AML-193 (cell line): ENCODE measurements around the gene KPNA6.
"Not testable (repeated sequence)": the region's sequence is repeated elsewhere in the genome, so short reads cannot be mapped to it uniquely, and the experiment has no call there.

Experiments
- DNase-seq, 2 experiments: peaks; one replicate each; lab custom pipeline; 2025; lab: John Stamatoyannopoulos, UW

Gene KPNA6

GRCh38 chr1:32142446-32143301 is 34.8 kb downstream of the KPNA6 start:
- no peak for DNase-seq

- not testable (repeated sequence) for DNase-seq
Observed at GRCh38 chr1:32143302-32143695, 35.4 kb downstream of the KPNA6 start.

- DNase-seq, result no peak
Observed at GRCh38 chr1:32144033-32144432, 36.2 kb downstream of the KPNA6 start.

DNA sequence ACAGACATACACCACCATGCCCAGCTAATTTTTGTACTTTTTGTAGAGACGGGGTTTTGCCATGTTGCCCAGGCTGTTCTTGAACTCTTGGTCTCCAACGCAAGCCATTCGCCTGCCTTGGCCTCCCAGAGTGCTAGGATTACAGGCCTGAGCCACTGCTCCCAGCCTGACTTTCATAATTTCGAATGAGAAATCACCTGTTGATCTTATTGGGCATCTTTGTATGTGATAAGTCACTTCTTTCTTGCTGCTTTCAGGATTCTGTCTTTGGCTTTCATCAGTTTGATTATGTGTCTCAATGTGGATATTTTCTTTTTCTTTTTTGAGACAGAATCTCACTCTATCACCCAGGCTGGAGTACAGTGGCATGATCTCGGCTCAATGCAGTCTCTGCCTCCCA is 39.9 kb downstream of the KPNA6 start:
- DNase-seq, result not testable (repeated sequence)

- DNase-seq, result no peak
Observed at GRCh38 chr1:32150847-32151246, 43.0 kb downstream of the KPNA6 start.

GRCh38 chr1:32151319-32151787 is 43.5 kb downstream of the KPNA6 start:
- no peak for DNase-seq

- no peak for DNase-seq
Observed at GRCh38 chr1:32159189-32159588, 51.3 kb downstream of the KPNA6 start.

DNA sequence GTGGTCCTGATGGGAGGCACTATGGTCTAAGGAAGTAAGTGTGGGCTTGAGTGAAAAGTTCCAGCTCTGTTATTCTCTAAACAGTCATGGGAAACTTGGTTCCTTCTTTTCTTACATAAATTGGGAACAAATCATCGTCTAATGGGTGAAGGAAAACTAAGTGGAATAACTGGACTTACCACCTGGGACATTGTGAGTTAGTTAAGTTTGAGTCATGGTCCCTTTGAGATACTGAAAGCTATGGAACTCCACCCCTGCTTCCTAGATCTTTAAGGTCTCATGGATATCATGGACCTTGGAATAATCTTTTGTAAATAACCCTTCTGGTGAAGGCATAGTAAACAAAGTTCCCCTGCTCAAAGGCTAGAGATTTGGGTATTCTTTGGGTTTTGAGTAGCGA is 55.5 kb downstream of the KPNA6 start:
- no peak for DNase-seq

DNA sequence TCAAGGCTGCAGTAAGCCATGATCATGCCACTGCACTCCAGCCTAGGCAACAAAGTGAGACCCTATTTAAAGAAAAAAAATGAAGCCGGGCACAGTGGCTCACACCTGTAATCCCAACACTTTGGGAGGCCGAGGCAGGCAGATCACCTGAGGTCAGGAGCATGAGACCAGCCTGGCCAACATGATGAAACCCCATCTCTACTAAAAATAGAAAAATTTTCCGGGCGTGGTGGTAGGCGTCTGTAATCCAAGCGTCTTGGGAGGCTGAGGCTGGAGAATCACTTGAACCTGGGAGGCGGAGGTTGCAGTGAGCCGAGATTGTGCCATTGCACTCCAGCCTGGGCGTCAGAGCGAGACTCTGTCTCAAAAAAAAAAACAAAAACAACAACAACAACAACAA is 57.8 kb downstream of the KPNA6 start:
- not testable (repeated sequence) for DNase-seq

GRCh38 chr1:32170991-32171390 is 63.1 kb downstream of the KPNA6 start:
- DNase-seq, result no peak

DNA sequence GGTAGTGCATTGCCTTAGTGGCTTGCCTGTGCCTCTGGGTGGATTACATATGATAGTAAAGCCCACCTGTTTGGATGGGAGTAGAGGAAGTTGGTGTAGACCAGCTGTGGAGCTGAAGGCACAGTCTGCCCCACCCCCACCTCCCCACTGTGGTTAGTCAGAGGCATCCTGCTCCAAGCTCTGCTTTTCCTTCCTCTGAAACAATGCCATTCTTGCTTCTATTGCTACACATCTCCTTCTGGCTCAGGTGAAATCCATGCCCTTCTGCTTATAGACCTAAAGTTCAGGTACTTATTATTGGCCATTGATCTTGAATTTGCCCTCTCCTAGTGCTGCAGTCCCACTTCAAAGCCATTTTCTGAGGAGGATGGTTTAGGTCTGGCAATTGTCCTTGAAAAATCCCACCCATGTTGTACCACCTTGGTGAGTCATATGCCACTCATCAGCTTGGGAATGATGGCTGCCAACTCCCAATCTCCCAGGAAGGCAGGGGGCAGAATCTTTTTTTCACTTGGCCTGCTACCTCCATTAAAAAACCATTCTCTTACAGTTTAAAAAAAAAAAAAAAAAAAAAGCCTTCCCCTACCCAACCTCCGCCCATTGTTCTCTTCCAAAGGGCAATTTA is 64.9 kb downstream of the KPNA6 start:
- no peak for DNase-seq

DNA sequence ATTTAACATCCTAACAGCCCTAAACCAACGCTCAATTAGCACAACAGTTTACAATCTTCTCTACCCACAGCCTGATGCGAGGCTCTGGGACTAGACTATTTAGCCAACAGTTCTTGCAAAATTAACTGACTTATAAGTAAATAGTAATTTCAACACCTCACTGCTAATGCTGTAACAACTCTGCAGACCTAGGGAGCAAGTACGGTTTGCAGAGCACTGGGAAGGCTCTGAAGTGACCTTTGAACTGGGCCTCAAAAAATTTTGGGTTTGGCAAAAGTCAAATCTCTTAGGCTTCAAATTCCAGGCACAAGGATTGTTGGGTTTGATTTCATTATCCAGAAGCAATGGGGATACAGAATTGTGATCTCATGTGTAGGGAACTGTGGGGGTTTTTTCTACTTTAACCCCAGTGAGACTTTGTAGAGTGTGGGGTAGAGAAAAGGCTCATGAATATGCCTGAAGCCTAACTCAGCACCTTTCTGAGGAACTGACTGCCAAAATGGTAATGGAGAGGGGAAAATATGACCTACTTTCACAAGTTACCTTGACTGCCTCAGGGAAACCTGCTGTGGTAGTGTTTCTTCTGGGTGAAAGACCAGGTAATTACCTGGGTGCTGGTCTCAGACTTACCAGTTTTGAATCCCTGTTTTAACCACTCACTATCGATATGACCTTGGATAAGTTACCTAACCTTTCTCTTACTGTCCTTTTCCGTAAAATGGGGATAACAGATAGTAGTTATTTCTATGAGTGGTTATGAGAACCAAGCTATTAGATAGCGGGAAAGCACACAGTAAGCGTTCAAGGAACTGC is 70.7 kb downstream of the KPNA6 start:
- DNase-seq, result peak; percentile 74 to 80

DNA sequence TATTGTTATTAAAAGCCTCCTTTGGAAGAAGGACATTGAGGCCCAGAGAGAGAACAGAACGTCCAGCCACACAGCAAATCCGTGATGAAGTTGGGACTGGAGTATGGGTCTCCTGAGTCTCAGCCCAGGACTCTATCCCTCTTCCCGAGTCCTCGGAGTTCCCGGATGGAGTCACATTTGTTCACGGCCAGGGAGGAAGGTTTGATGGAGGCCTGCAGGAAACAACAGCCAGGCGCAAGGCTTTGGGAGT is 71.3 kb downstream of the KPNA6 start:
- no peak for DNase-seq

DNA sequence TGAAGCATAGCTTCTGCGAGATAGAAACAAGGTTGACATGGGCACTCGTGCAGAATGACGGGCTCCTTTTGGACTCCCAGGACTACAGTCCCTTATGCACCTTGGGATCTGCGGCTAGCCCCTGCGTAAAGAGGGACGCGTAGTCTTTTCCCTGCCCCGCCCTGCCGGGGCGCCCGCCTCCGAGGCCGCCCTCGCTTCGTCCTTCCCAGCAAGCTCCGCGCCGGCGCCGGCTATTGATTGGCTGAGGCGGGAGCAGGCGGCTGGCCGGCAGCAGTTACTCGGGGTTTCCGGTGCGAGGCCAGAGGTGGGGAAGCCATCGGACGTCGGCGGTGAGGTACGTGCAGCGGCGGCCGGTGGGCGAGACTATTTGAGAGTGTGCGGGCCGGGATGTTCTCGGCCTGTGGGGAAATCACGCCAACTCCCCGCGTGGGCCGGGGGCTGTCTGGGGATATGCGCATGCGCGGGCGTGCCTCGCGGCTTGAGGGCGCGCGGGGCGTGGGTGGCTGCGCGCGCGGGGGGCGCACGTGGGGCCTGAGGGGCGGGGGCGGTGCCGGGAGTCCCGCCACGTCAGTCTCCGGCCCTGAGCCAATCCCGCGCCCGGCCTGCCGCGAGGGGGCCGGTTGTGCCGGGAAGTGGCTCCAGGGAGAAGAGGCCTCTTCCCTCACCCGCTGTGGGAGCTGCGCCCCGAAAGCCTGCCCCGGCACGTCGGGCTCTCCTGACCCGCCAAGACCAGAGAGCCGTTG is 71.8 kb downstream of the KPNA6 start, which contains the start of gene TXLNA:
Gene TXLNA, plus strand, starts transcription at position 233 of the 743 bp plus-strand sequence. CDS start 671 bp downstream, outside the sequence.
- DNase-seq, result peak; percentile 86 to 87

DNA sequence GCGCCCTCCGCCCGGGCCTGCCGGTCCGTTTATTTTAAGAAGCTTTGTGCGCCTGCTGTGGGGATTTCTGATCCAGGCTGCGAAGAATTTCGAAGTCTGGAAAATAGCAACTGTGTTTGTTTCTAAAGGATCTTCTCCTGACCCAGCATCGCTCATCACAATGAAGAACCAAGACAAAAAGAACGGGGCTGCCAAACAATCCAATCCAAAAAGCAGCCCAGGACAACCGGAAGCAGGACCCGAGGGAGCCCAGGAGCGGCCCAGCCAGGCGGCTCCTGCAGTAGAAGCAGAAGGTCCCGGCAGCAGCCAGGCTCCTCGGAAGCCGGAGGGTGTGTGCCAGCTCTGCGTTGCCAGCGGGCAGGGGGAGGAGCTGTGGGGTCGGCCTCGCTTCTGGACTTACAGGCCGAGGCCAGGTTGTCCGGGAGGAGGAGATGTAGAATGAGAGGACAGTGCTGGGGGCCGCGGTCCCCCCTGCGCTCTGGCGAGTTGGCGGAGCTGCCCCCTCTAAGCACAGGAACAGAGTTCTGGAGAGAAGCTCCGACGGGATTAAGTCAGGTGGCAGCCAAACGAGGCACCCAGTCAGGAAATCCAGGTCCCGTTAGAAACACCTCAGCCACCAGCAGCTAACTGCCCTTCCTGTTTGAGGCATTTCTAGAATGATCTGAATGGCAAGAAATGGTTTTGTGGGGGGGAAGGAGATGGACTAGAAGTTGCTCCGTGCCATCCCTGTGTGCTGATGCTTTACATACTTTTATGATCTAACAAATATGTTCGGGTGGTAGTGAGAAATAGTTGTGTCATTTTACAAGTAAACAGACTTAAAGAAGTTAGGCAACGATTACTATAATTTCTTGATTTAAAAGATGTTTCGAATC is 72.6 kb downstream of the KPNA6 start:
- DNase-seq, result no peak

DNA sequence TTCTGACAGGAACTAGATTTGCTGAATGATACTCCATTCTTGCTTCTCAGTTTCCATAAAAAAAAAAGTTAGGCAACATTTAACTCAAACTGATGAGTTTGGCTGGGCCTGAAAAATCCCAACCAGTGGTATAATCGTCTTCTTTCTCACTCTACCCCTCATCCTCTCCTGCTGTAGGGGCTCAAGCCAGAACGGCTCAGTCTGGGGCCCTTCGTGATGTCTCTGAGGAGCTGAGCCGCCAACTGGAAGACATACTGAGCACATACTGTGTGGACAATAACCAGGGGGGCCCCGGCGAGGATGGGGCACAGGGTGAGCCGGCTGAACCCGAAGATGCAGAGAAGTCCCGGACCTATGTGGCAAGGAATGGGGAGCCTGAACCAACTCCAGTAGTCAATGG is 73.2 kb downstream of the KPNA6 start:
- DNase-seq, result no peak

- DNase-seq, result no peak
Observed at GRCh38 chr1:32181563-32181962, 73.7 kb downstream of the KPNA6 start.

DNA sequence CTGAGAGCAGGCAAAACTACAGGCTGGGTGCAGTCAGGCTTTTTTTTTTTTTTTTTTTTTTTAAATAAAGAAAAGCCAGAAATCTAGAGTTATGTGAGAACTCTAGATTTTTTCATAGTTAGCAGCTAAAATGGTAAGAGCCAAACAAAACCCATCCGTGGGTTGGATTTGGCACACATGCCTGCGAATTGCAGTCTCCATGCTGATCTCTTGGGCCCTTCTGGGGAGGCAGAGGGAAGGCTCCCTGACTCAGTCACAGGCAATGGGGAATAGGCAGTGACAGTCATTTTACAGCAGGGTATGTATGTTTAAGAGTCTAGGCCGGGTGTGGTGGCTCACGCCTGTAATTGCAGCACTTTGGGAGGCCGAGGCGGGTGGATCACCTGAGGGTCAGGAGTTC is 74.2 kb downstream of the KPNA6 start:
- DNase-seq, result no peak

DNA sequence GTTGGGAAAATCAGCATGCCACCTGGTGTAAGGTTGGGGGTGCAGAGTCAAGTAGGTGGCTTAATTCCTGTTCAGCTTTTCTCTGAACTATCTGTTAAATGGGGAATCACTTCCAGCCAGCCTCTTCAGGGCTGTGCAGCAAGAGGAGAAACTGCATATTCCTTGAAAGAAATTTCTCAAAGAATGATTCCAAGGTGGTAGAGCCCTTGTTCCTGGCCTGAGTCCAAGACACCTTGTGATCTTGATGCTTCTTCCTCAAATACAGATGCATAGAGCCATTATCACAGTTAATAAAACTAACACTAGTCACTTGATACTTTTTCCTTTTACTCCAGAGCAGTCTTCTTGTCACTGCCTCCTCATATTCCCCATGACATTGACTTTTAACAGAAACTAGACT is 76.8 kb downstream of the KPNA6 start:
- DNase-seq, result no peak

DNA sequence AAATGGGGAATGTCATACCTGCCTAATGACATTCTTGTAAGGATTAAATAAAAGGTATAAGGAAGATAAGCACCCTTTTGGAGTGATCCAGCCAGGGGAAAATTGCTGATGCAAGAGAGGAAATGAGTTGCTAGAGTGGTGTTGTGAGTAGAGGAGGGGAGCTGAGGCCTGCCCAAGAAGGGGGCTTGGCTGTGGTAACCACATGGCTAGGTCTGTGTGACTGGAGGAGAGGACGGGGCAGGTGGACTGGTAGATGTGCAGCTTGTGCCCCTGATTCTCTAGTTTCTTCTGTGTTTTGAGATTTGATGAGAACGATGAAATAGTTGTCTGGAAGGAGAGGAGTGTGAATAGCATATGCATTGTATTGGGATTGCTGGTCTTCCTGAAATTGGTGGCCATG is 78.2 kb downstream of the KPNA6 start:
- no peak for DNase-seq

GRCh38 chr1:32186491-32186890 is 78.6 kb downstream of the KPNA6 start:
- no peak for DNase-seq
